ENCODE results near the gene CCDC6. TPM values are rescaled to one million over a fixed set of nuclear protein-coding genes. Genes with fewer than 3 reads are reported as not detected.
A peak's percentile ranks its signal among the peaks of the same experiment; 100 is the strongest.

CCDC6 gene
- total RNA-seq, 1 experiment from 2014 or later, result 58.4 TPM

DNA sequence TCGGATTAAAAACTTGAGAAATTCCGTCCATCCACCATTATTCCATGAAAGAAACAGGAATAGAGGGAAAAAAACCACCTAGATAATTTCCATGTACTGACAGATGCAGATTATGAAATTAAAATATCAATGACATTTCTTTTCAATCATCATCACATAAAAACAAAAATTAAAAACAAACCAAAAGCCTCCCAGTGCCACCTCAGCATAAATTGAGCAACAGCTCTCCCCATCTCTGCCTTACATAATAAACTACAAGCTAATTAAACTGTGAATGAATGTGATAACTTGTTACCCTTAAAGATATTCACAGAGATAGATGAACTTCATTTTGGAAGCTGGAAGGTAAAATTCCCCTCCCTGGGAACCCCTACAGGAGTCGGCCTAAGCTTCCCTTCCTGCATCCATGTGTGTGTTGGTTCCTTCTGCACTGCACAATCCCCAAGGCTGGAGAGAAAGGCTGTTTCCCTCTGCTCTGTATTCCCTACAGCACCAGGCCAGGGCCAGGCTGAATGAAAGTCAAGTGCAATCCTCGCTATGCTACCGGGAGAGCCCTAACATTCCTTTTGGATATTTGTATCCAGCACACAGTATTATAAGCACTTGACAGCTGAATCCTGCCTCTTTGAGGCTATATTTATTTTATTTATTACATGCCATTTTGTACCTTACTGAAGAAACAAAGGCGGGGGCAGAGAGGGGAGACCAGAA, 8.1 kb downstream of the CCDC6 start:
- H2BK5ac ChIP-seq (ENCODE audit: insufficient read length, low read length), result no peak overlapping the region
- H3K56ac ChIP-seq (ENCODE audit: insufficient read length, low read depth, low read length), result no peak overlapping the region
- H3K18ac ChIP-seq (ENCODE audit: insufficient read length, low read depth, low read length), result no peak overlapping the region
- no peaks in the 10 kb centered on the region for H3K27me3 ChIP-seq (ENCODE audit: insufficient read depth, low read length)
- peak overlapping the region in 1 of 3 experiments; percentile 88; a peak in 3 of 7 replicates for H3K27ac Mint-ChIP-seq
- no peak overlapping the region for H3K4me2 ChIP-seq (ENCODE audit: insufficient read depth, insufficient read length, low read length)
- H3K36me3 Mint-ChIP-seq (ENCODE audit: insufficient read depth in 1 of 3, low read depth in 3 of 3), result peaks cover 0 to 15% (median 10%) of the 10 kb centered on the region in 3 experiments; a peak in 5 of 7 replicates
- no peak overlapping the region for H4K91ac ChIP-seq (ENCODE audit: insufficient read length, low read depth, low read length)
- H3K79me1 ChIP-seq (ENCODE audit: insufficient read depth, low read depth, low read length, poor library complexity, severe bottlenecking), result peaks cover 1% of the 10 kb centered on the region
- no peaks in the 10 kb centered on the region for H4K20me1 ChIP-seq (ENCODE audit: control insufficient read depth, insufficient read depth, insufficient read length)
- H2AK5ac ChIP-seq (ENCODE audit: insufficient read length, low read length), result no peak overlapping the region
- H3K9ac ChIP-seq (ENCODE audit: extremely low read depth, insufficient read length, low read length), result no peak overlapping the region
- no peak overlapping the region for H2BK120ac ChIP-seq (ENCODE audit: low read depth, low read length, poor library complexity, severe bottlenecking)
- no peak overlapping the region for H2BK12ac ChIP-seq (ENCODE audit: insufficient read length, low read depth, low read length)
- no peak overlapping the region for H4K5ac ChIP-seq (ENCODE audit: insufficient read length, low read depth, low read length)
- no peak overlapping the region for H3K27ac ChIP-seq (ENCODE audit: insufficient read length, low read depth, low read length)
- peaks cover 15% of the 10 kb centered on the region for H3K4me1 ChIP-seq (ENCODE audit: insufficient read depth, low read length)
- no peaks in the 10 kb centered on the region for H3K27me3 Mint-ChIP-seq (ENCODE audit: low read depth)
- H3K4ac ChIP-seq (ENCODE audit: low read depth, low read length), result no peak overlapping the region
- no peak overlapping the region for H2BK15ac ChIP-seq (ENCODE audit: low read depth, low read length)
- H3K4me3 Mint-ChIP-seq, result no peak overlapping the region
- H3K4me1 Mint-ChIP-seq, result peaks cover 64 to 72% of the 10 kb centered on the region in 2 experiments
- H3K79me2 ChIP-seq (ENCODE audit: insufficient read depth, low read length), result peaks cover 63% of the 10 kb centered on the region
- H2BK20ac ChIP-seq (ENCODE audit: low read depth, low read length, poor library complexity, severe bottlenecking), result no peak overlapping the region
- WGBS (ENCODE audit: extremely low coverage, insufficient read length, low lambda C conversion rate), result no CpG with 5 or more reads among the region's 6 CpGs
- no peak overlapping the region for H4K8ac ChIP-seq (replicated peaks; ENCODE audit: insufficient read length, low read depth, low read length)
- TF ChIP-seq CTCF (conservative IDR thresholded peaks at IDR 0.05), result no peak
- no peak for DNase-seq
- H3K14ac ChIP-seq (ENCODE audit: insufficient read depth, low read length), result no peak overlapping the region
- H2AFZ ChIP-seq (ENCODE audit: low read length), result no peak overlapping the region
- no peak overlapping the region for H3K23ac ChIP-seq (ENCODE audit: insufficient read length, low read depth, low read length)
- H3K9me3 Mint-ChIP-seq, result no peaks in the 10 kb centered on the region
- H3K9me3 ChIP-seq (ENCODE audit: control insufficient read depth, low read depth, low read length), result no peaks in the 10 kb centered on the region
- no peaks in the 10 kb centered on the region for H3K23me2 ChIP-seq (ENCODE audit: insufficient read length, low read depth, low read length, poor library complexity, severe bottlenecking)
- H3T11ph ChIP-seq (ENCODE audit: low read length), result no peak overlapping the region
